HG03520 (cell line): ENCODE data around the gene SLC30A9.

Source experiments
- ATAC-seq: cut with Tn5 transposase; IDR thresholded peaks from one replicate; pipeline ENCODE4 v1.9.1; 2021; ENCODE audit warnings: mild to moderate bottlenecking, moderate library complexity; ENCODE audit not compliant: unreplicated experiment

The SLC30A9 gene

GRCh38 chr4:41990365-41991111 lies at the start of gene SLC30A9:
TSS of gene SLC30A9 (plus strand) at chr4:41990530. CDS start at chr4:41990652, 122 bp downstream.
- peak; percentile 99 for ATAC-seq

- ATAC-seq = no peak
These were observed 49.5 kb upstream of the SLC30A9 start for GRCh38 chr4:41940834-41941233.

GRCh38 chr4:41943506-41943905 lies 46.8 kb upstream of the SLC30A9 start:
- no peak for ATAC-seq

GRCh38 chr4:41944089-41944488 lies 46.2 kb upstream of the SLC30A9 start:
- ATAC-seq = no peak

GRCh38 chr4:41949531-41949930 lies 40.8 kb upstream of the SLC30A9 start:
- no peak for ATAC-seq

GRCh38 chr4:41957634-41958033 lies 32.7 kb upstream of the SLC30A9 start:
- no peak for ATAC-seq

- ATAC-seq = no peak
These were observed 27.2 kb upstream of the SLC30A9 start for GRCh38 chr4:41963105-41963504.

GRCh38 chr4:41964401-41964800 lies 25.9 kb upstream of the SLC30A9 start:
- no peak for ATAC-seq

GRCh38 chr4:41967392-41967791 lies 22.9 kb upstream of the SLC30A9 start:
- no peak for ATAC-seq

GRCh38 chr4:41969671-41970070 lies 20.7 kb upstream of the SLC30A9 start:
- ATAC-seq = no peak

- ATAC-seq = no peak
These were observed 15.0 kb upstream of the SLC30A9 start for GRCh38 chr4:41975341-41975740.

- no peak for ATAC-seq
These were observed 13.4 kb upstream of the SLC30A9 start for GRCh38 chr4:41976775-41977516.

- no peak for ATAC-seq
These were observed 12.6 kb upstream of the SLC30A9 start for GRCh38 chr4:41977709-41978108.

- ATAC-seq = no peak
These were observed 8.9 kb upstream of the SLC30A9 start, which contains the start of gene DCAF4L1 for GRCh38 chr4:41981456-41981855. TSS of gene DCAF4L1 (plus strand) at chr4:41981756. CDS start at chr4:41981793, 37 bp downstream.

GRCh38 chr4:41982716-41983115 lies 7.6 kb upstream of the SLC30A9 start:
- ATAC-seq = no peak

- no peak for ATAC-seq
These were observed 5.2 kb upstream of the SLC30A9 start for GRCh38 chr4:41985151-41985550.

- peak; percentile 15 for ATAC-seq
These were observed 351 bp upstream of the SLC30A9 start for GRCh38 chr4:41989994-41990364.

GRCh38 chr4:41991916-41992767 lies 1.8 kb downstream of the SLC30A9 start:
- ATAC-seq = no peak

- ATAC-seq = no peak
These were observed 2.9 kb downstream of the SLC30A9 start for GRCh38 chr4:41992967-41993857.

- no peak for ATAC-seq
These were observed 4.2 kb downstream of the SLC30A9 start for GRCh38 chr4:41994461-41994985.
